Sciatic nerve (tissue), 1 donor: ENCODE measurements around the gene KLF4. TPM values are rescaled to one million over a fixed set of nuclear protein-coding genes. Genes with fewer than 3 reads are reported as not detected.

Experiments
- total RNA-seq: library from RNA; stranded (reverse); fragmentation: NEBNext Ultra II Directional; extraction: Animal tissue kit (Norgen Biotek cat#: 25700); gene quantifications from one replicate; pipeline ENCODE4 v1.2.1, GENCODE V29; 2021
- donor health status: DM: no; HTN: no; CAD: no.

The KLF4 gene
- total RNA-seq, 1 donor from 2014 or later, result 63.8 TPM

Other genes with a start within 250 kb of the KLF4 start
- 83.4 TPM for gene RAD23B, start 206.5 kb downstream of the KLF4 start, total RNA-seq